GM12872 (cell line): ENCODE measurements around the gene P3R3URF.

ENCODE experiments used
- CTCF ChIP-seq: IDR thresholded peaks from 3 replicates; pipeline ENCODE4 v1.5.1; 2011; ENCODE audit warnings: low read depth, mild to moderate bottlenecking, low read length, moderate library complexity; ENCODE audit not compliant: insufficient read depth

Gene P3R3URF

GRCh38 chr1:46153228-46153627, 23.1 kb downstream of the P3R3URF start:
- TF ChIP-seq CTCF = no peak

- TF ChIP-seq CTCF = no peak
Measured at GRCh38 chr1:46152016-46152415, 24.3 kb downstream of the P3R3URF start.

- no peak for TF ChIP-seq CTCF
Measured at GRCh38 chr1:46150085-46150484, 26.2 kb downstream of the P3R3URF start.

GRCh38 chr1:46148318-46148717, 28.0 kb downstream of the P3R3URF start:
- TF ChIP-seq CTCF = no peak

GRCh38 chr1:46137916-46138315, 38.4 kb downstream of the P3R3URF start:
- no peak for TF ChIP-seq CTCF

- TF ChIP-seq CTCF = no peak
Measured at GRCh38 chr1:46136711-46137110, 39.6 kb downstream of the P3R3URF start.

- no peak for TF ChIP-seq CTCF
Measured at GRCh38 chr1:46134660-46135331, 41.5 kb downstream of the P3R3URF start.
